Ishikawa (cell line): ENCODE results near the gene ACSL3.

Experiments
- CEBPB ChIP-seq: IDR thresholded peaks from 2 replicates; pipeline ENCODE4 v1.6.1; 2012
- CREB1 ChIP-seq: IDR thresholded peaks from 2 replicates; pipeline ENCODE4 v1.6.1; 2012; ENCODE audit warnings: low read depth
- EGR1 ChIP-seq: IDR thresholded peaks from 2 replicates; pipeline ENCODE4 v1.6.1; 2012
- EP300 ChIP-seq: IDR thresholded peaks from 2 replicates; pipeline ENCODE4 v1.6.1; 2012; ENCODE audit warnings: borderline replicate concordance
- FOXM1 ChIP-seq: IDR thresholded peaks from 2 replicates; pipeline ENCODE4 v1.6.1; 2012; ENCODE audit warnings: low read depth, borderline replicate concordance
- MAX ChIP-seq: IDR thresholded peaks from 2 replicates; pipeline ENCODE4 v1.6.1; 2012
- NFIC ChIP-seq: IDR thresholded peaks from 2 replicates; pipeline ENCODE4 v1.6.1; 2012
- RAD21 ChIP-seq: IDR thresholded peaks from 2 replicates; pipeline ENCODE4 v1.6.1; 2012; ENCODE audit warnings: low read depth
- REST ChIP-seq: IDR thresholded peaks from 2 replicates; pipeline ENCODE4 v1.6.1; 2012; ENCODE audit warnings: low read depth, mild to moderate bottlenecking
- TAF1 ChIP-seq: IDR thresholded peaks from 2 replicates; pipeline ENCODE4 v1.6.1; 2012; ENCODE audit warnings: low read depth, mild to moderate bottlenecking
- TCF12 ChIP-seq: IDR thresholded peaks from 2 replicates; pipeline ENCODE4 v1.6.1; 2012; ENCODE audit warnings: low read depth
- TEAD4 ChIP-seq: IDR thresholded peaks from 2 replicates; pipeline ENCODE4 v1.6.1; 2012
- YY1 ChIP-seq: IDR thresholded peaks from 2 replicates; pipeline ENCODE4 v1.6.1; 2012; ENCODE audit warnings: low read depth
- ZBTB7A ChIP-seq: IDR thresholded peaks from 2 replicates; pipeline ENCODE4 v1.6.1; 2012; ENCODE audit warnings: low read depth
- TF ChIP-seq, protein P1 (sequence below): IDR thresholded peaks from 2 replicates; pipeline ENCODE4 v1.6.1; 2012

Gene ACSL3

GRCh38 chr2:222883420-222883819 is 22.6 kb downstream of the ACSL3 start:
- TF ChIP-seq CEBPB, result no peak
- TF ChIP-seq, protein P1, sequence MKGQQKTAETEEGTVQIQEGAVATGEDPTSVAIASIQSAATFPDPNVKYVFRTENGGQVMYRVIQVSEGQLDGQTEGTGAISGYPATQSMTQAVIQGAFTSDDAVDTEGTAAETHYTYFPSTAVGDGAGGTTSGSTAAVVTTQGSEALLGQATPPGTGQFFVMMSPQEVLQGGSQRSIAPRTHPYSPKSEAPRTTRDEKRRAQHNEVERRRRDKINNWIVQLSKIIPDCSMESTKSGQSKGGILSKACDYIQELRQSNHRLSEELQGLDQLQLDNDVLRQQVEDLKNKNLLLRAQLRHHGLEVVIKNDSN, result no peak
- TF ChIP-seq TAF1, result no peak
- TF ChIP-seq TCF12, result no peak
- TF ChIP-seq TEAD4, result no peak
- no peak for TF ChIP-seq YY1
- TF ChIP-seq RAD21, result no peak
- TF ChIP-seq FOXM1, result no peak
- no peak for TF ChIP-seq NFIC

- TF ChIP-seq NFIC, result no peak
- no peak for TF ChIP-seq MAX
- TF ChIP-seq TCF12, result no peak
- no peak for TF ChIP-seq ZBTB7A
- TF ChIP-seq CREB1, result no peak
Observed at GRCh38 chr2:222884114-222884771, 23.4 kb downstream of the ACSL3 start.

DNA sequence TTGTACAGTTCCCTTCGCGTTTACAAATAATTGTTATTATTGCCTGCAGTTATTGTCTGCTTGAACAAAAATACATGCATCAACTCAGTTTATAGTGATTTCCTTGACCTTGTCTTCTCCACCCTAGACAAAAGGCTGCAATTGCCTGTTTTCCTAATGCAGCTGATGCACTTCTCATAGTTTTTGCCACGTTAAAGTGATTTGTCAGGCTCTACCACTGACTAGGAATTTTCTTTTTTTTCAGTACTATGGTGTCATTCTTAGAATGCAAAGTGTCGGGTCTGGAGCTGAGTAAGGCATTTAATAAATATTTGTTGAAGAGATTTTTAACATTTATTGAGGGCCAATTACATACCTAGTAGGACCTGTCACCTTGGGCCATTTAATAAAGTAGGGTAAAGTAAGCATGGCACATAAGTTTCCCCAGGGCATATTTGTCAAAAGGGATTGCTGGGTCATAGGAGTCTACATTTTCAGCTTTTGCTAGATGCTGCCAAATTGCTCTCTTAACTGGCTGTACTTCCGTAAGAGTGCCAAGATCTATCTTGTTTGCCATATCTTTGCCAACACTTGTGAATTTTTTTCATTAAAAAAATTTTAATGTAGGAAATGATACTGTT is 24.1 kb downstream of the ACSL3 start:
- TF ChIP-seq, protein P1, result no peak

- no peak for TF ChIP-seq YY1
- TF ChIP-seq FOXM1, result no peak
- TF ChIP-seq CREB1, result no peak
- no peak for TF ChIP-seq TCF12
- no peak for TF ChIP-seq NFIC
- TF ChIP-seq CEBPB, result no peak
- TF ChIP-seq TAF1, result no peak
Observed at GRCh38 chr2:222887124-222887523, 26.3 kb downstream of the ACSL3 start.

DNA sequence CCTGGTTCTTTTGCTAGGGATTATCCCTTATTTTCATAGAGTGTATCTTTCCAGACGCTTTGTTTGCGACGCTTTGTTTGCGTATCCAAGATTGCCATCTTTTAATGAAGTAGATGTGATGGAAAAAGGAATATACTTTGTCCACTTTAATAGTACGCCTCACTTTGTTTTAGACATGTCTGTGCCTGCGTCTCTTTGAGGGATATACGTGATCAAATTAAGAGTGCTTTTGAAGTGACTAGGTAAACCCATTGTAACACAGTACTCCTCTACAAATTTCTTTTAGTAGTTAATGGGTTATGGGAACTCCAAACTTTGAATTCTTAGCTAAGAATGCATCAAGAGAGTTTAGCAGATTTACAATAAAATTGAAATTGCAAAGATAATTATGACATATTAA is 27.9 kb downstream of the ACSL3 start:
- no peak for TF ChIP-seq TEAD4
- TF ChIP-seq EP300, result no peak
- TF ChIP-seq MAX, result no peak
- TF ChIP-seq RAD21, result no peak
- TF ChIP-seq YY1, result no peak
- no peak for TF ChIP-seq TCF12
- TF ChIP-seq FOXM1, result no peak
- no peak for TF ChIP-seq CEBPB
- no peak for TF ChIP-seq TAF1
- no peak for TF ChIP-seq EGR1
- no peak for TF ChIP-seq CREB1
- TF ChIP-seq, protein P1, result no peak
- no peak for TF ChIP-seq REST
- no peak for TF ChIP-seq ZBTB7A
- no peak for TF ChIP-seq NFIC

DNA sequence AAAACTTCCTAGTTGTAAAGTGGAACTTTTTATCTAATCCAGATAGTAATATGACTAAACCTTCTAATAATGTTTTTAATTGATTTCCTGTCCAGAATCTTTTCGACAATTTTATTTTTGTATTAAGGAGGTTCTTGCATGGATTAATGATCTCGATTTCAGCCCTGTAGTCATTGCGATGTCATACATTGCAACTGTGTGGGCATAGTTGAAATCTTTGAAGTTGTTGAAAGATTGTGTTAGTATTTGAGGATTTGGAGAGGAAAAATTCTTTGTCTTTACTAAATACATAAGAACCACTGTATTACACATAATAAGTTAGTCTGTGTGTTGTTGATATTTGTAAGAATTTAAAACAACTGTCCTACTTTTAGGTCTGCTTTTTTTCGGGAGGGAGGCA is 31.1 kb downstream of the ACSL3 start:
- TF ChIP-seq CEBPB, result no peak
- TF ChIP-seq NFIC, result no peak
- no peak for TF ChIP-seq YY1
- TF ChIP-seq CREB1, result no peak
- no peak for TF ChIP-seq TCF12
- TF ChIP-seq REST, result no peak
- TF ChIP-seq EGR1, result no peak
